ELR (cell line): ENCODE results near the gene MAP4K2.

Source experiments
- DNase-seq: peaks from one replicate; pipeline ENCODE4 v3.0.0-alpha.2; 2015; ENCODE audit warnings: low read depth

MAP4K2 gene

GRCh38 chr11:64767344-64768299, 35.4 kb downstream of the MAP4K2 start:
- peak; percentile 79 for DNase-seq

DNA sequence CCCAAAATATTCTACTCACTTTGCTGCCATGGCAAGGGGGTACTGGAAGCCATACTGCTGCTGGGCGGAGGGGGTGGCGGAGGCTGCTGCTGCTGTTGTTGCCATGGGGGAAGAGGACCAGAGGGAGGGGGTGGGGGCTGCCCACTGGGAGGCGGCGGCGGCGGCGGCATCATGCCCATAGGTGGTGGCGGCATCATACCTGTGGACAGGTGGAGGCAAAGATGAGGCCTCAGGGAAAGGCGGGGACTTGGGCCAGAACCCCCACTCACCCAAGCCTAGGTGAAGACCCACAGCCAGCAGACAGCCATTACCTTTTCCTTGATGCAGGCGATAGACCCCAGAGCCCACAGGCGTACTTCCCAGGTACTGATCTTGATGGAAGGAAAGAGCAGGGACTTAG, 36.1 kb downstream of the MAP4K2 start:
- no peak for DNase-seq

- DNase-seq: no peak
Measured at GRCh38 chr11:64765851-64766665, 37.0 kb downstream of the MAP4K2 start.

DNA sequence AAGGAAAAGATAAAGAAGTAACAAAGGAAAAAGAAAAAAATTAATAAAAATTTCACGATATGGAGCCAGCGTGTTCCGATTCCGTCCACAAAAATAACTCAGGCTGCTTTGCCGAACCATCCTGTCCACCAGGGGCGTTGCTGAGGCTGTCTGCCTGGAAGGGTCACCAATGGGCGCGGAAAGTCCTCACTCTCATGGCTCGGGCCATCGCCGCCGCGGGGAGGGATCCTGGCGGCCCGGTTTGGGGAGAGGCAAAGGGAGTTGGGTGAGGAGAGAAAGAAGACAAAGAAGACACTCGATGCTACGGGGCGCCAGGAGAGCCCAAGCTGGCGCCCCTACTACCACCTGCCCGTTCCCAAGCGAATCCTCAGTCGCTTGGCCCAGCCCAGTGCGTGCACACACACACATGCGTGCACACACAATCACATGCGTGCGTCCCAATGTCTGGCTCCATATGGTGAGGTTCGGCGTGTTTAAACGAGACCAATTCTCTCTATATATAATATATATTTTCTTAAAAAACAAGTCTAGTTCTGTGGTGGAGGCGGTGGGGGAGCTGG, 37.6 kb downstream of the MAP4K2 start:
- no peak for DNase-seq

DNA sequence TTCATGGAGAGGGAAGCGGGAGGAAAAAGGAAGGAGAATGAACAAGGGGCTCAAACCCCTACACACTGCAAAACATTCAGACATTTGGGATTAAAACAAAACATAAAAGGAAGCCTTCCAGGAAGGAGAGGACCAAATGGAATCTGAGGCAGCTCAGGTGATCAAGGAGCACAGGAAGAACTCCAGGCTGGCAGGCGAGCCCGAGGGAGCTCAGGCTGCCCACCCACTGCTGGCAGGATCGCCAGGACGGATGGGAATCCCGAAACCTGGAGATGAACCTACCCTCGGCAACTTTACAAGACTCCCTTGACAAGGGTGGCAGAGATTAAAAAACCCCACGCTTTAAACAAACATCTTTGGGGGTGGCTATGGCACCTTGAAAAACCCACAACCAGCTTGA, 38.3 kb downstream of the MAP4K2 start:
- no peak for DNase-seq

- DNase-seq: no peak
Measured at GRCh38 chr11:64764040-64764611, 38.9 kb downstream of the MAP4K2 start.

DNA sequence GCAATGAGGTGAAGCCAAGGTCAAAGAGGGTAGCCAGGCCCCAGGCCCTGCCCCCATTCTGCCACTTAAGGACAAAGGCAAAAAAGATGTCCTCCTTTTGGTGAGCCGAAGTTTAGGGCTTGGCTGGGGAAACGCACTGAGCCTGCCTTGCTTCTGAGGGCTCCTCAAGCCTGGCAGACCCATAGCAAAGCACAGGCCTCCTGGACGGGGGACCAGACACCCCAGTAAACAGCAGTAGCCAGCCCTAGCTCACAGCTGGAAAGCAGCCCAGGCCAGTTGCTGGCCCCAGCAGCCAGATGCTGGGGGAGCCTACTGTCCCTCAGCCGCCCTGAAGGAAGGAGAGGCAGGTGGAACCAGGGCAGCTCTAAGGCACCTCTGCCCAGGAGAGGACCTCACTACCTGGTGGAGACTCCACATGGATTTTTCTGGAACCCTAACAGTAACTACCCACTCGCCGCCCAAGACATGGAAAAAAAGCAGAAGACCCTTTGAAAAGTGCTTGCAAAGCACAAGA, 39.4 kb downstream of the MAP4K2 start:
- DNase-seq: no peak

GRCh38 chr11:64762674-64763525, 40.1 kb downstream of the MAP4K2 start:
- peak; percentile 78 for DNase-seq

DNA sequence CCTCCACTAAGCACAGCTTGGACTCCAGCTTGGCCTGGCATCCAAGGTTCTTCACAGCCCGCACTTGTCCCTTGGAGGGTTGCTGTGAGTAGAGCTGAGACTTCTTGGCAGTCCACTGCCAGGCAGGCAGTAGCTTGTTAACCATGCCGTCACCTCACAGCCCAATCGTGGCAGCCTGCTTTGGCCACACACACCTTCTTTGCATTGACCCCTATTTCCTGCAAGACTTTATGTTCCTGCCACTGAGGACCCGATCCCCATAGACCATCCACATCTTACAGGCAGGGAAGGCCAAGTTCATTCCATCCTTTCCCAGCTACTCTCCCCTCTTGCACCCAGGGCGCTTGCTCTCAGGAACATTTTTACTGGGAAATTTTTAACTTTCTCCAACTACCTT, 40.7 kb downstream of the MAP4K2 start:
- DNase-seq: no peak

DNA sequence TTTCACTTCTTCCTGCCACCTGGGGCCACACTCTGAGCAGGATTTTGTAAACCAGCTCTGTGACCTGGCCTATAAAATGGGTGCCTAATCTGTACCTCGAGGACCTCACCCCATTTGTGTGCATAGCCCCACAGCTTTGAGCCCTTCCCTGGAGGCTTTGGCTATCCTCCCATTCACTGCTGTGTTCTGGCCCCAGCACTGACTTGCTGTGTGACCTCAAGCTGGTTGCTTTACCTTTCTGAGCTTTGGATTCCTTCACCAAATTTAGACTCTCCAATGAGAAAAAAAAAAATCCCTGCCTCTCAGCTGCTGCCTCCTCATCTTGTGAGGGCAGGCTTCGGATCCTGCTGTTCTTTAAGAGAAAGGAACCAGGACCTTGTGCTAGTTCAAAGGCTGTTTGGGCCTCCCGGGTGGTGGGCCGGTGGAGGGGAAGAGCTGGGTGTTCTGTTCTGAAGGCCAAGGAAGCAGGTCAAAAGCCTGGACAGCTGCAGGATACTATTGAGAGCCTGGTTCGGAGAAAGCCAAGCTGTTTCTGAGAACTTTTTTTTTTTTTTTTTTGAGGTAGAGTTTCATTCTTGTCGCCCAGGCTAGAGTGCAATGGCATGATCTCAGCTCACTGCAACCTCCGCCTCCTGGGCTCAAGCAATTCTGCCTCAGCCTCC, 42.1 kb downstream of the MAP4K2 start:
- no peak for DNase-seq

- DNase-seq: no peak
Measured at GRCh38 chr11:64759722-64760719, 43.0 kb downstream of the MAP4K2 start, which contains the start of gene PYGM. PYGM (minus strand) TSS chr11:64759974; CDS start chr11:64759898, 76 bp downstream.

GRCh38 chr11:64759131-64759721, 43.8 kb downstream of the MAP4K2 start:
- DNase-seq: no peak

- no peak for DNase-seq
Measured at GRCh38 chr11:64758330-64759079, 44.5 kb downstream of the MAP4K2 start.

- DNase-seq: no peak
Measured at GRCh38 chr11:64757549-64758329, 45.3 kb downstream of the MAP4K2 start.

GRCh38 chr11:64755681-64756361, 47.2 kb downstream of the MAP4K2 start:
- DNase-seq: no peak

GRCh38 chr11:64754919-64755662, 47.9 kb downstream of the MAP4K2 start:
- no peak for DNase-seq
